ENCODE results near the gene RIPOR3. TPM values are rescaled to one million over a fixed set of nuclear protein-coding genes. Genes with fewer than 3 reads are reported as not detected.

RIPOR3 gene
- total RNA-seq, 1 experiment from 2014 or later, result 0.46 TPM

GRCh38 chr20:50634191-50634590 lies 57.2 kb downstream of the RIPOR3 start:
- H3K79me2 ChIP-seq (ENCODE audit: insufficient read depth, low read length), result no peaks in the 10 kb centered on the region
- H2AK5ac ChIP-seq (ENCODE audit: insufficient read length, low read length), result no peak overlapping the region
- no peaks in the 10 kb centered on the region for H3K27me3 ChIP-seq (ENCODE audit: insufficient read depth, low read length)
- no CpG with 5 or more reads among the region's 6 CpGs for WGBS (ENCODE audit: extremely low coverage, insufficient read length, low lambda C conversion rate)
- Mint-ChIP-seq H3K27me3 (ENCODE audit: low read depth) (peaks cover 6% of the 10 kb centered on the region; the same call in 1 of the 2 replicates), H3K4me3 (no peak overlapping the region), H3K36me3 (ENCODE audit: insufficient read depth in 1 of 3, low read depth in 3 of 3) (no peaks in the 10 kb centered on the region; a peak in 1 of 7 replicates), H3K4me1 (peaks cover 32 to 44% of the 10 kb centered on the region in 2 experiments), H3K9me3 (no peaks in the 10 kb centered on the region), H3K27ac (peak overlapping the region in 1 of 3 experiments; percentile 33; a peak in 2 of 7 replicates)
- H3K23ac ChIP-seq (ENCODE audit: insufficient read length, low read depth, low read length), result no peak overlapping the region
- TF ChIP-seq, protein P1, sequence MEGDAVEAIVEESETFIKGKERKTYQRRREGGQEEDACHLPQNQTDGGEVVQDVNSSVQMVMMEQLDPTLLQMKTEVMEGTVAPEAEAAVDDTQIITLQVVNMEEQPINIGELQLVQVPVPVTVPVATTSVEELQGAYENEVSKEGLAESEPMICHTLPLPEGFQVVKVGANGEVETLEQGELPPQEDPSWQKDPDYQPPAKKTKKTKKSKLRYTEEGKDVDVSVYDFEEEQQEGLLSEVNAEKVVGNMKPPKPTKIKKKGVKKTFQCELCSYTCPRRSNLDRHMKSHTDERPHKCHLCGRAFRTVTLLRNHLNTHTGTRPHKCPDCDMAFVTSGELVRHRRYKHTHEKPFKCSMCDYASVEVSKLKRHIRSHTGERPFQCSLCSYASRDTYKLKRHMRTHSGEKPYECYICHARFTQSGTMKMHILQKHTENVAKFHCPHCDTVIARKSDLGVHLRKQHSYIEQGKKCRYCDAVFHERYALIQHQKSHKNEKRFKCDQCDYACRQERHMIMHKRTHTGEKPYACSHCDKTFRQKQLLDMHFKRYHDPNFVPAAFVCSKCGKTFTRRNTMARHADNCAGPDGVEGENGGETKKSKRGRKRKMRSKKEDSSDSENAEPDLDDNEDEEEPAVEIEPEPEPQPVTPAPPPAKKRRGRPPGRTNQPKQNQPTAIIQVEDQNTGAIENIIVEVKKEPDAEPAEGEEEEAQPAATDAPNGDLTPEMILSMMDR (conservative IDR thresholded peaks at IDR 0.05), result no peak
- H2BK15ac ChIP-seq (ENCODE audit: low read depth, low read length), result no peak overlapping the region
- H4K8ac ChIP-seq (replicated peaks; ENCODE audit: insufficient read length, low read depth, low read length), result no peak overlapping the region
- no peaks in the 10 kb centered on the region for H4K20me1 ChIP-seq (ENCODE audit: control insufficient read depth, insufficient read depth, insufficient read length)
- H2AFZ ChIP-seq (ENCODE audit: low read length), result no peak overlapping the region
- DNase-seq, result no peak
- no peaks in the 10 kb centered on the region for H3K79me1 ChIP-seq (ENCODE audit: insufficient read depth, low read depth, low read length, poor library complexity, severe bottlenecking)
- peaks cover 11% of the 10 kb centered on the region; the same call in 1 of the 2 replicates for H3K4me1 ChIP-seq (ENCODE audit: insufficient read depth, low read length)
- H3T11ph ChIP-seq (ENCODE audit: low read length), result no peak overlapping the region
- no peak overlapping the region for H2BK120ac ChIP-seq (ENCODE audit: low read depth, low read length, poor library complexity, severe bottlenecking)
- H3K18ac ChIP-seq (ENCODE audit: insufficient read length, low read depth, low read length), result no peak overlapping the region
- H3K14ac ChIP-seq (ENCODE audit: insufficient read depth, low read length), result no peak overlapping the region
- no peak overlapping the region for H3K4ac ChIP-seq (ENCODE audit: low read depth, low read length)
- H2BK12ac ChIP-seq (ENCODE audit: insufficient read length, low read depth, low read length), result no peak overlapping the region
- no peak overlapping the region for H3K27ac ChIP-seq (ENCODE audit: insufficient read length, low read depth, low read length)
- no peaks in the 10 kb centered on the region for H3K9me3 ChIP-seq (ENCODE audit: control insufficient read depth, low read depth, low read length)
- no peak overlapping the region for H4K91ac ChIP-seq (ENCODE audit: insufficient read length, low read depth, low read length)
- H3K9ac ChIP-seq (ENCODE audit: extremely low read depth, insufficient read length, low read length), result no peak overlapping the region
- H3K4me2 ChIP-seq (ENCODE audit: insufficient read depth, insufficient read length, low read length), result no peak overlapping the region
- no peak overlapping the region for H2BK20ac ChIP-seq (ENCODE audit: low read depth, low read length, poor library complexity, severe bottlenecking)
- no peak overlapping the region for H2BK5ac ChIP-seq (ENCODE audit: insufficient read length, low read length)
- H4K5ac ChIP-seq (ENCODE audit: insufficient read length, low read depth, low read length), result no peak overlapping the region
- no peaks in the 10 kb centered on the region for H3K23me2 ChIP-seq (ENCODE audit: insufficient read length, low read depth, low read length, poor library complexity, severe bottlenecking)
- no peak overlapping the region for H3K56ac ChIP-seq (ENCODE audit: insufficient read length, low read depth, low read length)
